ENCODE data around the gene SRGAP3.

SRGAP3 gene

DNA sequence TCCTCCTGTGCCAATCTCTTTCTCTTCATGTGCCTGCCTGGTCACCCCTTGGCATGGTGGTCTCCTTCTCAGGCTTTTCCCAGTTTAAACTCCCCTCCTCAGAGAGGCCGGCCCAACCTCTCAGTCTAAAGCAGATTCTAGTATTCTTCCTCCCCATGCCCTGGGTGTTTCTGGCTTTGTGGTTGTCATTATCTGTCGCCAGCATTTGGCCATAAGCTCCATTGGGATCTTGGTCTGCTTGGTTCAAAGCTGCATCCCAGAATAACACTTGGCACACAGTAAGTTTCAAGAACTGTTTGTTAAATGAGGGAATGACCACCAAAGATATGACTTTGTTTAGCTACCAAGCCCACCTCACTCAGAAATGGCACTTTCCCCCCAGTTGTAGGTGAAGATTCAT is 275.0 kb downstream of the SRGAP3 start:
- no peak for DNase-seq (ENCODE audit: low read depth in 2 of 2, low spot score in 1 of 2)

DNA sequence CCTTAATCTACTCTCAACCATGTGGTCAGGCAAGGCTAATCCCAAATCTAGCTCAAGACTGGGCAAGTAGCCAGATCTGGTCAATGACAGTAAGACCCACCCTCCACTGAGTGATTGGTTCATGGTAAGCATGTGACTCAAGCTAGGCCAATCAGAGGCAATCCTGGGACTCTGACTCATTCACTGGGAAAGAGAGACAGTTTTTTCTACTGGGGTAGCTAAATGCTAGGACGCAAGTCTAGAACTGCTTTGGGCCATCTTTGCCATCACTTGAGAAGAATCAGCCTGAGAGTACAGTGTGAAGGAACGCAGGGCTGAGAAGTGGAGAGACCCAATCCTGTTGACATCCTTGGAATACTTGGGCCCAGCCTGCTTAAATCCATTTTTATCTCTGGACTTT is 276.8 kb downstream of the SRGAP3 start:
- no peak for DNase-seq (ENCODE audit: low read depth in 2 of 2, low spot score in 1 of 2)

DNA sequence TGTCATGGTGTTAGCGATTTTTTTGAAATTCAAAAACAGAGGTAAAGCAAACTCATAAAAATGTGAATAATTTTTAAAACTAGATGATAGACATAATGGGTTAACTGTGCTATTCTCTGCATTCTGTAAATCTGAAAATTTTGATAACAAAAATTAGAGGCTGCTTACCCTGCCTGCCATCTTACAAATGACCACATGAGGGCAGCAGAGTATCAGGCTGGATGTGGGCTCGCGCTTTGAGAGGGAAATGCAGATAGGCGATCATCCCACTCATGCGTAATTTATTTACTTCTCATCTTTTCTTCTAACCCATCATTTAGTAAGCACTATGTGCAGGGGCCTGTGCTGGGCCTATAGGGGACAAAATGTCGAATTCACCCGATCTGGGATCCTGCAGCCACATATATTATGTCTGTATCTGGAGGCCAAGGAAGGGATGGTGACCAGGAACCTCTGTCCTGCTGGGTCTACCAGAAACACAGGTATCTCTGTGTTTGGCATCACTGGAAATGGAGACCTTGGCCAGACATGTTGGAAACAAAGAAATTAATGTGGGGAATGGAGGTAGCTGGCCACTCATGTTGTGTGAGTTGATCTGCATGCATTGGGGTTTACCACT is 278.4 kb downstream of the SRGAP3 start:
- peak; percentile 32 to 50 for DNase-seq (ENCODE audit: low read depth in 2 of 2, low spot score in 1 of 2)

DNA sequence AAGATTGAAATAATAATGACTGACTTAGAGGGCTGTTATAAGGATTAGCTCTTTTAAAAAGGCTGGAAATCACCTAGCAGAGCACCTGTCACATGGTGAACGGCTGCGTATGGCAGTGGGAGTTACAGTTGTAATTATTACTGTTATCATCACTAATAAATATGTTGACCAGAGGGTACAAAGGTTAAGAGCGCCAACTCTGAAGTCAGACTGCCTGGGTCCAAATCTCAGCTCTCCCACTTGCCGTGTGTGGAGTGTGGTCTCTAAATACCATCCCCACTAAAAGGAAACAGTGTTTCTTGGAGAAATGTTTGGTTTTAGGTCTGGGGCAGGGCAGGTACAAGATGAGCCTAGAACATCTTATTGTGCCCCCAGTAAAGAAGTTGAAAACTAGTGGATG is 280.2 kb downstream of the SRGAP3 start:
- DNase-seq (ENCODE audit: low read depth in 2 of 2, low spot score in 1 of 2), result no peak

DNA sequence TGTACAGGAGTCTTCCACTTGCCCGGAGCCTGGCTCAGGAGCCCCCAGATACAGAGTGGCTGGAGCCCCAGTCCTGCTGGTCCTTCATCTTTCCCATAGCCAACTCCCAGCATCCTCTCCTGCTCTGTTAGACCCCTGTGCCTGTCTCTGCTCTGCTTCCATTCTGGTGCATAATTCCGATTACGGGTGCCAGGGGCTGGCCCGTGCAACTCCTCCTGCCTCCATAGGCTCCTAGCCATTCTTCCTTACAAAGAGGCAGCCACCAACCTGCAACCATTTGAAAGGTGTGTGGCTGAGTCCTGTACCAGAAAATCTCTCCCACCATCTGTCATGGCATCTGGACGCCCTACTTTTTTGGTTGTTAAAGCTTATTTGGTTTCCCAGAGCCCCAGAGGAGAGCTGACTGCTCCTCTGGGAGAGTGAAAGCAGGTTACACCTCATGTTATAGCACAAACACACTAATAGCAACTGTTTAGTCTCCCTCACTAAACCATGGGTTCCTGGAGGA is 281.0 kb downstream of the SRGAP3 start:
- DNase-seq (ENCODE audit: low read depth in 2 of 2, low spot score in 1 of 2), result no peak

DNA sequence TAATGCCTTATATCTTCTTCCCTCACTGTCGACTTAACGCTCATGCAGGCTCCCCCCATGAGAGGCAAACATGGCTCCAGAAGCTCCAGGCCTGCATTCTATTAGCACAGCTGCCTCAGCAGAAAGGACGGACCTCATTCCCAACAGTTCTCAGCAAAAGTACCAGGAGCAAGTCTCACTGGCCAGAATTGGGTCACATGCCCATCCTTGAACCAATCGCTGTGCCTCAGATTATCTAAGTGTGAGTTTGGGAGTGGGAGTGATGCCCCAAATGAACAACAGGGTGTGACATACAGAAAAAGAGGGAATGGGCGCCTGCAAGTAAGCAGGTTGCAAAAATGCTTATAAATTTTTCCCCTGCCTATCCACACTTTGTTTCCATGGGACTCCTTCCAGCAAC is 281.9 kb downstream of the SRGAP3 start:
- DNase-seq (ENCODE audit: low read depth in 2 of 2, low spot score in 1 of 2), result no peak

DNA sequence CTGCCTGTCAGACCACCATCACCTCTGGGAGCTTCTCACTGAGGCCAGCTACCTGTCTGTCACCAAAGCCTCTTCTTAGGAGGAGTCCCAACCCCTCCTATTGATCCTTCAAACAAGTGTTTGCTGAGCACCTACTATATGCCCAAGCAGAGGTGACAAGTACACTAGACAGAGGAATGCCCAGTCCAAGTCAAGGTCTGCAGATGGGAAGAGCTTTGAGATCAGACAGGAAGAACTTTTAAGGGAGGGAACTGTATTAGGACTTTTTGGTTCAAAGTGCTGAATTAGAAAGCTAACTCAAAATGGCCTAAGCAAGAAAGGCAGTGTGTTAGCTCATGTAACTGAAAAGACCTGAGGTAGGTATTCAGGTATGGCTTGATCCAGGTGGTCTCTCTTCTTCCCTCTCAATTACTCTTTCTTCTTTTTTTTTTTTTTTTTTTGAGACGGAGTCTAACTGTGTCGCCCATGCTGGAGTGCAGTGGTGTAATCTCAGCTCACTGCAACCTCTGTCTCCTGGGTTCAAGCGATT is 282.6 kb downstream of the SRGAP3 start:
- DNase-seq (ENCODE audit: low read depth in 2 of 2, low spot score in 1 of 2), result no peak

DNA sequence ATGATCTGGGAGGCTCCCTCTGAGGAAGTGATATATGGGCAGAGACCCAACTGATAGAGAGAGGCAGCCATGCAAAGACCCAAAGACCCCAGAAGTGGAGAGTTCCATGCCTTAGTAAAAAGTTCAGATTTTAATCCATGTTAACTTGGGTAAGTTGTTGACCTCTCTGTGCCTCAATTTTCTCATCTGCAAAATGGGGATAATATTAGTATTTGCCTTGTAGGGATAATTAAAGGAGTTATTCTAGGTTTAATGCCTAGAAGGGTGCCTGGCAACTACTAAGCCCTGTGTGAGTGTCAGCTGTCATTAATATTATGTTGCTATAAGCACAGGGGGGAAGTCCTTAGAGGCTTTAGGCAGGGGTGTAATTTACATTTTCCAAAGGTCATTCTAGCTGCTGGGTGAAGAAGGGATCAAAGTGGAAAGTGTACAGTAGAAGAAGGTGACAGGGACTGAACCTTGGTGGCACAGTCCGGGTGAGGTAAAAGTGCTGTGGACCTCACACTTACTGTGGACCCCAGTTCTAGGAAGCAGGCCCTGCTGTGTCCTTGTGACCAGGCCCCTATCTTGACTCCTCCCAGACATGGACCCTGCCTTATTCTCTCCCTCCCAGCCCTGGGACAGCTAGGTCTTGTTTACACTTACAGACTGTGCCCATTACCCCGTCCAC is 283.2 kb downstream of the SRGAP3 start:
- no peak for DNase-seq (ENCODE audit: low read depth in 2 of 2, low spot score in 1 of 2)

DNA sequence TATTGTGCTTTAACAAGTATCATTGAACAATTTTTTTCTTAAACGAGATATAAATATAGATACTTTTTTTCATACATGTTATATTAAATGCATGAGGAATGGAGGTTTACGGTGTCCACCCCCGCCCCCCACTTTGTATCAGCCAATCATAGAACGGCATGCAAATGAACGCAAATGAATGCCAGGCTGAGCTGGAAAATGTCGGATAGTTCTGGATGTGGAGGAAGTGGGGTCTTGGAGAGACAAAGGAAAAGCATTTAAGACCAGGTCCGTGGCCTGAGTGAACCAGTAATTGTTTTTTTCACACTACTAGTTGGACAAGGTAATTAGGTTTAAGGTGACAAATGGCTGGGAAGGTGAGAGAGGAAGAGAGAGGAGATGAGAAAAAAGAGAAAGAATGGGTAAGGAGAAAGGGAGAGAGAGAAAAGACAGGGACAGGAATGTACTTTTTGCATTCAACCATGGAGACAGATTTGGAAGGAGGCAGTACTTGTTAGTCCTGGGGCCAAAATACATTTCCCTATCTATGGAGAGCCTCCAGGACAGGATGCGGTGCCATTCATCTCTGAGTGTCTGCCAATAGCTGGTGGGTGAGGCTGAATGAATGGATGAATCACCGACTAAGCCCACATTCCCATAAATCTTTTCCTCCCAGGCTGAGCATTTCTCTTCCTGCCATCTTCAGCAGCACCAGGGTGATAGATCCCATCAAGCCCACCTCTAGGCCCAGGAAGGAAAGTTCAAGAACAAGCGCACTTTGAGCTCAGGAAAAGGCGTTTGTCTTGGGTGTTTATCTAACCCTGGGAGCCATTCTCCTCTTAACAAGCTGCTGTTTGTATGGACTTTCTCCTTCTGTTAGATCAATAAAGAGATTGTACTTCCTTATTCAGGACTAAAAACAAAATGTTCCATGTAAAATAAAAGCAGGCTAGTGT is 284.7 kb downstream of the SRGAP3 start:
- no peak for DNase-seq (ENCODE audit: low read depth in 2 of 2, low spot score in 1 of 2)

DNA sequence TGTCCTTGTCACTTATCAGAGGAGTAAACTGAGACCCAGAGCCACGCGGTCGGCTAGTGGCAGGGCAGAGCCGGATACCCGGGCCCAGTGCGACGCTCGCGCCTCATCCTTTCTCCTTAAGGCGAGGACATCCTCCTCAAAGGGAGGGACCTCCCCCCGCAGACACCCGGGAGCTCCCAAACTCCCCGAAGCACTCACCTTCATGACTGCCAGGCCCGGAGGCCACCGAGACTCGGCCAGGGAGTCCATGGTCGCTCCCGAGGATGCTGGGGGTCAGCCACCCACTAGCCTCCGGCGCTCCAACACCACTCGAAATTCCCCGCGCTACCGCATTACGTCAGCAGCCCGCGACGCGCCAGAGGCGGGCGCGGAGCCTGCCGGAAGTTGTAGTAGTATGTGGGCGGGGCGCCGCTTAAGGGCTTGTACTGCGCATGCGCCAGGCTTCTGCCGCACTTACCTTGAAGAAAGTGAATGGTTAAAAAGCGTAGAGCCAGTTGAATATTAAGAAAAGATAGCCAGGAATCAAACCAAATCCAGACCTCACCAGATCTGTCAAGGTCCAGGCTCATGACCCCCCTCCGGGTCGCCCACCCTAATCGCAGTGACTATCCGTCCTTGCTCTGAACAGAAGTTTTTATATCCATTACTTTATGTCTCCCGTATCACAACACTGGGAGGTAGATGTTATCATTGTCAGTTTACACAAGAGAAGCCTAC is 286.2 kb downstream of the SRGAP3 start, which contains the start of gene RAD18:
Gene RAD18, minus strand, starts transcription at position 336 of the 717 bp plus-strand sequence. Its CDS starts 87 bp downstream, at position 249.
- peak; percentile 87 to 89 for DNase-seq (ENCODE audit: low read depth in 2 of 2, low spot score in 1 of 2)

DNA sequence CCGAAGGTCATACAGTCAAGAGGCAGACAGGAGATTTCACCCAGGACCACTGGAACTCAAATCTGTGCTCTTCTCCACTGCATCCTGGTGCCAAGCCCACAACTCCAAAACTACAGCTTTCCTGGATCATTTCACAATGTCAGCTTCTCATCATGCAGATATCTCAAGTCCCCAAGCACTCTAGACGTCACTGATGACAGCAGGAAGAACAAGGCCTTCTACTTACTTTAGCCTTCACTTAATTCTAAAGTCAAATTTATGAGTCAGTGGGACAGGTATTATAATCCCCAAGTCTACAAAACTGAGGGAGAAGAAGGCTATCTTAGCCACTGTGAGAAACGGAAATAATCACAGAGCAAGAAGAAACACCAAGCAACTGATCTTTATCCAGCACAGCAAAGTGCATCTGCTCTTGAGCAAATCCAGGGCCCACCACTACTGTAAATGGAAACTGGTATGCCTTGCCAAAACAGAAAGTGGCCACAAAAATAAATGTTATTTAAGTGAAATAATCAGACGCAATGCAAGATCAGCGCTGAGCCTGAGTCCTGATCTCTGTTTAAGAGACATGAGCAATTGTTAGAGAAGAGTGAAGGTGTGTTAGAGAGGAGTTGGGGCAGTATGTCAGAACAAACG is 287.1 kb downstream of the SRGAP3 start:
- DNase-seq (ENCODE audit: low read depth in 2 of 2, low spot score in 1 of 2), result no peak

DNA sequence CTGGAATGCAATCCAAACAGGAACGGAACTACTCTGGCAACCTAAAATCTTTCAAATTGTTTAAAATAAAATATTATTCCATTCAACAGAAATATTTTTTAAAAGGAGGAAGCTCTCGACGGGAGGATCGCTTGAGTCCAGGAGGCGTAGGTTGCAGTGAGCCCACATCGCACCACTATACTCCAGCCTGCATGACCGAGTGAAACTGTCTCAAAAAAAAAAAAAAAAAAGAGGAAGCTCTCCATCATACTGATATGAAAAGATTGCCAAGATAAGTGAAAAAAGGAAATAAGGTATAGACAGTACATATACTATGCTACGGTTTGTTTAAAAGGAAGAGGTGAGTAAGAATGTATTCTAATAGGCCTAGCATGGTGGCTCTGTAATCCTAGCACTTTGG is 289.8 kb downstream of the SRGAP3 start:
- DNase-seq (ENCODE audit: low read depth in 2 of 2, low spot score in 1 of 2), result no peak

DNA sequence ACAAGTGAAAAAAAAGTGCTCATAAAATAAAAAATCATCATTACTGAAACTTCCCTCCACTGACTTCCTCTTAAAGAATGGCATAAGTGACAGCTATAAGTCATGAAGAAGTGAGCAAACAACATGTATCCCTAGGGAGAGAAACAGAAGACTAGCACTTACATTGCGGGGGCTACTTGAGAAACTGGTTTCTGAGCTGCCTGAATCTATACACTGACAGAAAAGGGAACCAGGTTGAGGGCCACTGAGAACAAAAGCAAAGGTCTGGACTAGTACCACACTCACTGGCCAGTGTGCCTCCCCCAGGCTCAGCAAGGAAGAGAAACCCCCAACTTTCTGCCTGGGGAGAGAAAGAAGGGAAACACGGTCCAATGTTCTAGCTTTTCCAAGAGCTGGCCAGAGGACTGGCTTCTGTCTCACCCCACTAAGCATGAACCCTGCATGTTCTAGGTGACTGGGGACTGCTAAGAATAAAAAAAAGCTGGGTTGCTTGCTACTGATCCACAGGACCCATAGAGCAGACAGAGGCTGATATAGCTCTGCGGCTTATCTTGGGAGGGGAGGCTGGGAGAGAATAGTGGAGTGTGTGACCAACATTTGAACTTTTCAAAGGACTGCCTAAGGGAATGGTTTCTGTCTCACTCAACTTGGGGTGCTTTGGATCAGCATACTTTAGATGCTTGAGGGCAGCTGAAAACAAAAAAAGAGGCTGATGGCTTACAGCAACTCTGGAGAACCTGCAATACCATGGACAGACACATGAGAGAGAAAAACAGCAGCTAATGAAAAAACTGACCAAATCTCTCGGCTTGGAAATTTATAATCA is 294.3 kb downstream of the SRGAP3 start:
- DNase-seq (ENCODE audit: low read depth in 2 of 2, low spot score in 1 of 2), result no peak

DNA sequence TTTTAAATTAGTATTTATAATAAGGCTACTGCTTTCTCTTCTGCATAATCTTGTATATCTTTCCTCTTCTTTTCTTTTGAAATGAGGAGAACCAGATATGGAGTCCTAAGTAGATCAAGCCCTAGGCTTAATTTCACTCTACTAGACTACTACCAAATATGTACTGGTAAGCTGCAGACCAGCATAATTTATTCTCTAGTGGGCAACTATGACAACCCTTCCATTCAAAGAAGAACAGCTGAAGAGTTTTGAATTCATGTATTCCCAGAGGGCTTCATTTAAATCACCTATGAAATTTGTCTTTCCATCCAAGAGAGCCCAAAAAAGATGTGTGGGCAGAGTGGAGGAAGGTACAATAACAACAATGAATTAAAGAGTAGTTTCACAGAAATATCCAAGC is 296.1 kb downstream of the SRGAP3 start:
- DNase-seq (ENCODE audit: low read depth in 2 of 2, low spot score in 1 of 2), result no peak

DNA sequence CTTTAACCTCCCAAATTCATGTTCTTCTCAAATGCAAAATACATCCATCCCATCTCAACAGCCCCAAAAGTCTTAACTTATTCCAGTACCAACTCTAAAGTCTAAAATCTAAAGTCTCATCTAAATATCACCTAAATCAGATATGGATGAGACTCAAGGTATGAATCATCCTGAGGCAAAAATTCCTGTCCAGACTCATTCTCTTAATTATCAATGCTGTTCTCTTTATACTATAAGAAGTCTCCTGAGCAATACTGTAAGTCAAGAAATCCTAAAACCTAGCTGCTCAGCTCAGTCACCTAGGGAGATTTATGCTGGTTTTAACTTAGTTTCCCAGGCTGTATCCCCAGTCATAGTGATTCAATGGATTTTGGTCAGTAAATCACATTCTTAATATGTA is 297.3 kb downstream of the SRGAP3 start:
- no peak for DNase-seq (ENCODE audit: low read depth in 2 of 2, low spot score in 1 of 2)

DNA sequence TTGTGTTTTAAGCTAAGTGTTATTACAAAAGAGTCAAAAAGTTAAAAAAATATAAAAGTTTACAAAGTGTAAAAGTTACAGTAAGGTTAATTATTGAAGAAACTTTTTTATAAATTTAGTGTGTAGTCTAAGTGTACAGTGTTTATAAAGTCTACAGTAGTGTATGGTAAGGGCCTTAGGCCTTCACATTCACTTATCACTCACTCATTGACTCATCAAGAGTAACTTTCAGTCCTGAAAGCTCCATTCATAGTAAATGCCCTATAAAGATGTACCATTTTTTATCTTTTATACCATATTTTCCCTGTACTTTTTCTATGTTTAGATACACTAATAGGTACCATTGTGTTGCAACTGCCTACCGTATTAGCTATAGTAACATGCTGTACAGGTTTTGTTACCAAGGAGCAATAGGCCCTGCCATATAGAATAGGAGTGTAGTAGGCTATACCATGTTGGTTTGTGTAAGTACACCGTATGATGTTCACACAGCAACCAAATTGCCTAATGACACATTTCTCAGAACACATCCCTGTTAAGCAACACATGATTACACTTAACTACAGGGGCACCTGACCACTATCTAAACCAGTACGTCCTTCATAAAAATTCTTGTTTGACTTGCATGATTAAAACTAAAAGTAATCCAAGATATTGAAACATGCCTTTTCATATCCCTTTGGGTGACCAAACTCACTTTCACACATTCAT is 303.4 kb downstream of the SRGAP3 start:
- no peak for DNase-seq (ENCODE audit: low read depth in 2 of 2, low spot score in 1 of 2)

DNA sequence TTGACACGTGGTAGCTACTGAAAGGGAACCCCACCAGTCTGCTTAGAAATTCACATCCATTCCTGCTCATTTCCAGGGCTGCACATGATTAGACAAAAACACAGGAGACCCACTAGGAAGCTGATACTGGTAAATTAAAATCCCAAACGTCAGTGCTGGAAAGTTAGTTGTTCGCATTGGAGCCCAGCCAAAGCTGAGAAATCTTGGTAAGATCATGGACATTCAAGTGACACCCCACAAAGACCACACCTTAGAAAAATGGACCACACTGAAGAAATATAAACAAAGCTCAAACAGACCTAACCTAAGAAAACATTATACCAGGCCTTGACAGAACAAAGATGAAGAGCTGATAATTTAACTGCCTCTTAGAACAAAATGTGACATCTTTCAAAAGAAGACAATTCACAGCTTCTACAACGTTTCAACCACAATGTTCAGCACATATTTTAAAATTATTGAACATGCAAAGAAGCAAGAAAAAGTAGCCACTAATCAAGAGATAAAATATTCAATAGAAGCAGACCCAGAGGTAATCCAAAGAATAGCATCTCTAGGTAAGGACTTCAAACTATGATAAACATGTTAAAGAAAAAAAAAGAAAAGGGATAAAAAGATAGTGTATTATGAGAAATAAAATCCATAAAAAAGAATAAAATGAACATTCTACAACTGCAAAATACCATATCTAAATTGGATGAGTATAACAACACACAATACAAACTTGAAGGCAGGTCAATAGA is 306.5 kb downstream of the SRGAP3 start:
- DNase-seq (ENCODE audit: low read depth in 2 of 2, low spot score in 1 of 2), result no peak

DNA sequence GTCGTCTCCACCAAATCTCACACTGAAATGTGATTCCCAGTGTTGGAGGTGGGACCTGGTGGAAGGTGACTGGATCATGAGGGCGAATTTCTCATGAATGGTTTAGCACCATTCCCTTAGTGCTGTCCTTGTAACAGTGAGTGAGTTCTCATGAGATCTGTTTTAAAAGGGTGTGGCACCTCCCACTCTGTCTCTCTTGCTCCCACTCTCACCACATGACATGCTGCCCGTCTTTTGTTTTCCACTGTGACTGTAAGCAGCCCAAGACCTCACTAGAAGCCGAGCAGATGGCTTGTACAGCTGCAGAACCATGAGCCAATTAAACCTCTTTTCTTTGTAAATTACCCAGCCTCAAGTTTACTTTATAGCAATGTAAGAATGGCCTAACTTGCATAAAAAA is 307.3 kb downstream of the SRGAP3 start:
- DNase-seq (ENCODE audit: low read depth in 2 of 2, low spot score in 1 of 2), result no peak

Measured in stimulated activated CD8-positive, alpha-beta memory T cell treated with anti-CD3 and anti-CD28 coated beads, Interleukin-4, amount 100 ng/mL, for 1 hour (primary cell).